OCI-LY7 (cell line): ENCODE measurements around the gene DCC.

Experiments
- EZH2phosphoT487 ChIP-seq: fragments of 200-600 bp; sonication (generic); IDR thresholded peaks from 2 replicates; pipeline ENCODE4 v1.6.1; 2018; ENCODE audit warnings: low read depth, borderline replicate concordance, mild to moderate bottlenecking, mixed run types, antibody characterized with exemption, low read length, moderate library complexity, mixed read lengths
- TF ChIP-seq, protein P1 (sequence below): fragments of 200-600 bp; sonication (generic); conservative IDR thresholded peaks from 2 replicates; pipeline ENCODE4 v1.5.1; 2014; ENCODE audit warnings: mild to moderate bottlenecking, antibody characterized with exemption, low read length, moderate library complexity, mixed read lengths

- TF ChIP-seq, protein P1, sequence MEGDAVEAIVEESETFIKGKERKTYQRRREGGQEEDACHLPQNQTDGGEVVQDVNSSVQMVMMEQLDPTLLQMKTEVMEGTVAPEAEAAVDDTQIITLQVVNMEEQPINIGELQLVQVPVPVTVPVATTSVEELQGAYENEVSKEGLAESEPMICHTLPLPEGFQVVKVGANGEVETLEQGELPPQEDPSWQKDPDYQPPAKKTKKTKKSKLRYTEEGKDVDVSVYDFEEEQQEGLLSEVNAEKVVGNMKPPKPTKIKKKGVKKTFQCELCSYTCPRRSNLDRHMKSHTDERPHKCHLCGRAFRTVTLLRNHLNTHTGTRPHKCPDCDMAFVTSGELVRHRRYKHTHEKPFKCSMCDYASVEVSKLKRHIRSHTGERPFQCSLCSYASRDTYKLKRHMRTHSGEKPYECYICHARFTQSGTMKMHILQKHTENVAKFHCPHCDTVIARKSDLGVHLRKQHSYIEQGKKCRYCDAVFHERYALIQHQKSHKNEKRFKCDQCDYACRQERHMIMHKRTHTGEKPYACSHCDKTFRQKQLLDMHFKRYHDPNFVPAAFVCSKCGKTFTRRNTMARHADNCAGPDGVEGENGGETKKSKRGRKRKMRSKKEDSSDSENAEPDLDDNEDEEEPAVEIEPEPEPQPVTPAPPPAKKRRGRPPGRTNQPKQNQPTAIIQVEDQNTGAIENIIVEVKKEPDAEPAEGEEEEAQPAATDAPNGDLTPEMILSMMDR: no peak
- TF ChIP-seq EZH2phosphoT487: no peak
Observed at GRCh38 chr18:53509886-53510285, 1169.9 kb downstream of the DCC start.
